B cell (primary cell): Measurements from ENCODE around the gene HOXD12. TPM values are rescaled to one million over a fixed set of nuclear protein-coding genes. Genes with fewer than 3 reads are reported as not detected.

Experiments
- ATAC-seq: fragments of 200-7000 bp; cut with Tn5 transposase; one replicate; pipeline ENCODE4 v1.10.0; 2021; ENCODE audit warnings: low read depth, mild to moderate bottlenecking, moderate number of reproducible peaks, moderate library complexity
- CTCF ChIA-PET: fragments of 350-600 bp; sonication (Branson Sonifier 250); formaldehyde crosslinking; loops from one replicate; lab custom pipeline; 2021; ENCODE audit warnings: antibody characterized with exemption, inconsistent platforms; lab: Charles Lee
- POLR2A ChIA-PET: fragments of 350-600 bp; sonication (Branson Sonifier 250); formaldehyde crosslinking; loops from one replicate; lab custom pipeline; 2021; ENCODE audit warnings: antibody characterized with exemption; lab: Charles Lee
- DNase-seq: peaks from one replicate; pipeline ENCODE4 v3.0.0; 2013
- H2AFZ ChIP-seq: 2 replicates; pipeline ENCODE4 v1.6.1; 2012; ENCODE audit warnings: mild to moderate bottlenecking, low read depth, low read length; ENCODE audit not compliant: insufficient read depth, poor library complexity, severe bottlenecking
- H3K27ac ChIP-seq, 2 donors: 1 replicate in 1 of 2; 2 replicates in 1 of 2; pipeline ENCODE4 v1.5.1; 2012 to 2013; ENCODE audit warnings: low read length in 2 of 2, mild to moderate bottlenecking in 2 of 2, moderate library complexity in 1 of 2
- H3K27me3 ChIP-seq, 4 experiments: fragments of 200-600 bp in 1 of 4; sonication (generic) in 1 of 4; replicated peaks in 1 of 4; 1 replicate in 2 of 4; 2 replicates in 2 of 4; pipeline versions ENCODE4 v1.6.1 to v1.7.0; 2013 to 2016; ENCODE audit warnings: low read length in 3 of 4, mild to moderate bottlenecking in 2 of 4, mixed read lengths in 1 of 4, moderate library complexity in 1 of 4; ENCODE audit not compliant: insufficient read depth in 4 of 4, control insufficient read depth in 3 of 4; ENCODE audit errors: control extremely low read depth in 1 of 4
- H3K36me3 ChIP-seq, 2 experiments: replicated peaks in 1 of 2; 1 replicate in 1 of 2; 2 replicates in 1 of 2; pipeline versions ENCODE4 v1.6.1 to v1.7.1; 2013; ENCODE audit warnings: low read length in 1 of 2; ENCODE audit not compliant: insufficient read depth in 2 of 2, control insufficient read depth in 1 of 2; ENCODE audit errors: control extremely low read depth in 1 of 2, extremely low read depth in 1 of 2
- H3K4me1 ChIP-seq, 2 donors: fragments of 200-600 bp in 1 of 2; sonication (generic) in 1 of 2; 1 replicate in 1 of 2; 2 replicates in 1 of 2; pipeline versions ENCODE4 v1.5.1 to v1.6.1; 2013 to 2017; ENCODE audit warnings: low read length in 2 of 2; ENCODE audit not compliant: control insufficient read depth in 2 of 2, insufficient read depth in 2 of 2
- H3K4me2 ChIP-seq: replicated peaks from 2 replicates; pipeline ENCODE3; 2012; ENCODE audit warnings: mild to moderate bottlenecking, low read depth, low read length; ENCODE audit not compliant: poor library complexity, severe bottlenecking
- H3K4me3 ChIP-seq, 5 experiments: fragments of 200-600 bp in 1 of 5; sonication (generic) in 1 of 5; 1 replicate in 3 of 5; 2 replicates in 2 of 5; pipeline versions ENCODE4 v1.5.1 to v1.7.0; 2011 to 2016; ENCODE audit warnings: low read length in 4 of 5, mild to moderate bottlenecking in 4 of 5, low read depth in 2 of 5, control low read depth in 1 of 5, moderate library complexity in 1 of 5; ENCODE audit not compliant: insufficient read depth in 1 of 5; ENCODE audit errors: control extremely low read depth in 1 of 5, extremely low read depth in 1 of 5
- H3K79me2 ChIP-seq: fragments of 200-600 bp; sonication (generic); one replicate; pipeline ENCODE4 v1.6.0; 2016; ENCODE audit warnings: low read length; ENCODE audit not compliant: control insufficient read depth, insufficient read depth
- H3K9ac ChIP-seq: fragments of 200-600 bp; sonication (generic); 2 replicates; pipeline ENCODE4 v1.6.1; 2017; ENCODE audit warnings: mild to moderate bottlenecking, low read length, moderate library complexity
- H3K9me3 ChIP-seq, 3 donors: one replicate each; pipeline versions ENCODE4 v1.6.1 to v1.7.1; 2013; ENCODE audit warnings: low read length in 2 of 3; ENCODE audit not compliant: control insufficient read depth in 2 of 3, insufficient read depth in 1 of 3; ENCODE audit errors: control extremely low read depth in 1 of 3
- H4K20me1 ChIP-seq: 2 replicates; pipeline ENCODE4 v1.6.0; 2012; ENCODE audit warnings: mild to moderate bottlenecking, low read length; ENCODE audit not compliant: insufficient read depth, control insufficient read depth, poor library complexity, severe bottlenecking
- H3K27ac Mint-ChIP-seq: one replicate; pipeline ENCODE4 v1.8.0; 2021; ENCODE audit warnings: mixed read lengths
- H3K27me3 Mint-ChIP-seq: one replicate; pipeline ENCODE4 v1.8.0; 2021; ENCODE audit warnings: mixed read lengths
- H3K4me1 Mint-ChIP-seq: one replicate; pipeline ENCODE4 v1.8.0; 2021; ENCODE audit warnings: mixed read lengths
- H3K4me3 Mint-ChIP-seq: one replicate; pipeline ENCODE4 v1.8.0; 2021; ENCODE audit warnings: mixed read lengths
- H3K9me3 Mint-ChIP-seq: one replicate; pipeline ENCODE4 v1.8.0; 2022; ENCODE audit warnings: mixed read lengths; ENCODE audit not compliant: insufficient read depth
- CTCF ChIP-seq: fragments of 200-600 bp; IDR thresholded peaks from one replicate; pipeline ENCODE4 v1.8.0; 2022; ENCODE audit warnings: antibody characterized with exemption, mild to moderate bottlenecking
- EZH2 ChIP-seq: IDR thresholded peaks from 2 replicates; pipeline ENCODE4 v1.6.1; 2012; ENCODE audit warnings: borderline replicate concordance, low read depth, mild to moderate bottlenecking, moderate library complexity, low read length; ENCODE audit not compliant: insufficient read depth, poor library complexity, severe bottlenecking
- WGBS: methylation state at CpG from one replicate; pipeline ENCODE4 v1.1.5; 2013; ENCODE audit warnings: missing lambda C conversion rate; ENCODE audit not compliant: insufficient coverage; 5-methylcytosine and 5-hydroxymethylcytosine counted together
- intact Hi-C: fragments of 100-400 bp; cut with micrococcal nuclease; formaldehyde crosslinking; loops from one replicate; pipeline ENCODE4 v1.10.0; 2022
- polyA plus RNA-seq: library from polyadenylated mRNA; depleted of rRNA; stranded (reverse); fragments of >200 nt; gene quantifications from 2 replicates; pipeline ENCODE4 v1.2.3, GENCODE V29; 2012
- total RNA-seq, 2 donors: library from RNA; stranded (reverse); fragments of 120-200 nt in 1 of 2; gene quantifications; 1 replicate in 1 of 2; 2 replicates in 1 of 2; pipeline versions ENCODE4 v1.2.3 to v1.2.4, GENCODE V29; 2013 to 2022

Gene HOXD12
- total and polyA plus RNA-seq, 2 donors (not counting 1 experiment from before 2014, with no cell fraction given): not detected

- no peaks in the 10 kb centered on the region for H4K20me1 ChIP-seq
- ATAC-seq (no peak), DNase-seq (no peak)
- Mint-ChIP-seq H3K27ac (no peak overlapping the region), H3K27me3 (peaks cover 79% of the 10 kb centered on the region), H3K4me1 (peaks cover 18% of the 10 kb centered on the region), H3K4me3 (no peak overlapping the region), H3K9me3 (peaks cover 3% of the 10 kb centered on the region)
- no peak overlapping the region for H3K9ac ChIP-seq
- H3K36me3 ChIP-seq: no peaks in the 10 kb centered on the region
- WGBS: 4% methylated on average over 6 of the region's 6 CpGs
- intact Hi-C loops: no loop called here
- H3K9me3 ChIP-seq: peaks cover 1 to 63% (median 18%) of the 10 kb centered on the region in 3 donors
- H3K4me3 ChIP-seq: no peak overlapping the region
- no peak overlapping the region for H3K27ac ChIP-seq
- peaks cover 15 to 21% of the 10 kb centered on the region in 2 donors for H3K4me1 ChIP-seq
- TF ChIP-seq CTCF (no peak), EZH2 (no peak)
- no peaks in the 10 kb centered on the region for H3K79me2 ChIP-seq
- ChIA-PET CTCF (interaction anchor here (0.9 kb wide), 1 partner anchor 87 kb away, joined by 4 read pairs; the partner anchor contains the start of gene LNPK), POLR2A (no interaction called here)
- H2AFZ ChIP-seq: no peak overlapping the region
- peaks cover 0 to 92% (median 83%) of the 10 kb centered on the region in 4 experiments for H3K27me3 ChIP-seq
- H3K4me2 ChIP-seq: no peak overlapping the region
Observed at GRCh38 chr2:176088937-176089842, 10.4 kb upstream of the HOXD12 start.

- Histone ChIP-seq H3K9ac (no peak overlapping the region), H3K4me2 (no peak overlapping the region), H3K79me2 (no peaks in the 10 kb centered on the region), H2AFZ (no peak overlapping the region), H4K20me1 (no peaks in the 10 kb centered on the region), H3K36me3 (no peaks in the 10 kb centered on the region), H3K4me3 (no peak overlapping the region), H3K27ac (no peak overlapping the region), H3K9me3 (peaks cover 1 to 56% (median 13%) of the 10 kb centered on the region in 3 donors), H3K27me3 (peaks cover 0 to 92% (median 85%) of the 10 kb centered on the region in 4 experiments), H3K4me1 (peaks cover 15 to 21% of the 10 kb centered on the region in 2 donors)
- Mint-ChIP-seq H3K9me3 (peaks cover 3% of the 10 kb centered on the region), H3K27me3 (peaks cover 79% of the 10 kb centered on the region), H3K27ac (no peak overlapping the region), H3K4me1 (peaks cover 18% of the 10 kb centered on the region), H3K4me3 (no peak overlapping the region)
- intact Hi-C loops: loop anchor here (10.0 kb wide), 1 partner anchor 1755 kb away; the partner anchor contains the start of gene SP9
- TF ChIP-seq EZH2 (no peak), CTCF (no peak)
- ChIA-PET CTCF (no interaction called here), POLR2A (no interaction called here)
- no peak for DNase-seq
- no peak for ATAC-seq
Observed at GRCh38 chr2:176089843-176090395, 9.7 kb upstream of the HOXD12 start.
